GM20000 (cell line): ENCODE measurements around the gene RNU6-1.

Source experiments
- DNase-seq: peaks from one replicate; pipeline ENCODE4 v3.0.0; 2012; ENCODE audit warnings: low spot score
- TF ChIP-seq, protein P1 (sequence below): IDR thresholded peaks from 2 replicates; pipeline ENCODE4 v1.5.1; 2012; ENCODE audit warnings: mild to moderate bottlenecking, control low read depth; ENCODE audit errors: extremely low read depth, missing control alignments

Gene RNU6-1

DNA sequence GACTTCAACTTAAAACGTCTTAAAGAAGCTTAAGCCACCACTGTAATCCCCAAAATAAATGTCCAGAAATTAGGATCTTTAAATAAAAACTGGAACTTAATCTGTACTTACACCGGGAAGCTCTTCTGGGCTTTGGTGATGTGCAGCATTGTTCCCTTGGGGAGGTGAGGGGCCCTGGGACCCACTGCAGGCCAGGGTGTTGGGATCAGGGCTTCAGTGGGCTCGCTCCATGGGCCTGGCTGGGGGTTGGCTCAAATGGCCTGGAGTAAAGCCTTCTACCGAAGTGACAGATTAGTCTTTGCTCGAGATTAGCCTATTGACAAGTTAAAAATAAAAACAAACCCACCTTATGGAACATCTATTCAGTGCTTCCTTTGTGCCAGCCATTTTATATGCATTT lies 6.1 kb upstream of the RNU6-1 start:
- TF ChIP-seq, protein P1, sequence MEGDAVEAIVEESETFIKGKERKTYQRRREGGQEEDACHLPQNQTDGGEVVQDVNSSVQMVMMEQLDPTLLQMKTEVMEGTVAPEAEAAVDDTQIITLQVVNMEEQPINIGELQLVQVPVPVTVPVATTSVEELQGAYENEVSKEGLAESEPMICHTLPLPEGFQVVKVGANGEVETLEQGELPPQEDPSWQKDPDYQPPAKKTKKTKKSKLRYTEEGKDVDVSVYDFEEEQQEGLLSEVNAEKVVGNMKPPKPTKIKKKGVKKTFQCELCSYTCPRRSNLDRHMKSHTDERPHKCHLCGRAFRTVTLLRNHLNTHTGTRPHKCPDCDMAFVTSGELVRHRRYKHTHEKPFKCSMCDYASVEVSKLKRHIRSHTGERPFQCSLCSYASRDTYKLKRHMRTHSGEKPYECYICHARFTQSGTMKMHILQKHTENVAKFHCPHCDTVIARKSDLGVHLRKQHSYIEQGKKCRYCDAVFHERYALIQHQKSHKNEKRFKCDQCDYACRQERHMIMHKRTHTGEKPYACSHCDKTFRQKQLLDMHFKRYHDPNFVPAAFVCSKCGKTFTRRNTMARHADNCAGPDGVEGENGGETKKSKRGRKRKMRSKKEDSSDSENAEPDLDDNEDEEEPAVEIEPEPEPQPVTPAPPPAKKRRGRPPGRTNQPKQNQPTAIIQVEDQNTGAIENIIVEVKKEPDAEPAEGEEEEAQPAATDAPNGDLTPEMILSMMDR, result no peak
- DNase-seq, result no peak

DNA sequence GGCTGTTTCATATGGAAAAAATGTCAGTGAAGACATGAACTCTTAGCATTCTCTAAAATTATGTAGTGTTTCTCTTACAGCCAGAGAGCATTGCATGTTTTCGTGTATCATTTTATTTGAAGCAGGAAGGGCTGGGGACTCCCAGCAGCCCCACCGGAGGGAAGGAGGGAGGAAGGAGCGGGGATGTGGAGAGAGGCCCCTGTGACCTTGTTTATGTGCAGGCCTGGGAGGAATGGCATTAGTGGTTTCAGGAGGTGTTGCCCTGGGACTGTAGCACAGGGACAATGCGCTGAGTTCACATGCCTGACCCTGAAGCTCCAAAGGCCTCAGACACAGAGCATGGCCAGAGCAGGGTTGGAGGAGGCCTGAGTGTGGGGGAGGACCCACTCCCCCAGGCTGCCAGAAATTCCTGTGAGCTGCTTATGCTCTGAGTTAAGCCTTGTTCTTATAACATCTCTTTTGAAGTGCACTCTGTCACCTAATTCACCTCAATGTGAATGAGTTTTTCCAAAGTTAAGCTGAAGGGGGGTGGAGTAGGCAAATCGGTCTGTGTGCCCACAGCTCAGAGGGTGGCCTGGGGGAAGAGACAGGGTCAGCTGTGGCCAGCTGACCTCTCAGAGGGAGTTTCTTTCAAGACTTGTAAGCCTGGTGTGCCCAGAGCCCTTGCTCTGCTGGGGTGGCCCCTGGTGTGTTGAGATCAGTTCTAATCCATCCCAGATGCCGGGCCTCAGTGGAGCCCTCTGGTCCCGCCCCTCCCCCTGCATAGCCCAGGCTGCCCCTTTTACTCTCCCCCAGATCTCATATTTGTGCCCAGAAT lies 3.9 kb upstream of the RNU6-1 start:
- TF ChIP-seq, protein P1, result no peak
- no peak for DNase-seq

DNA sequence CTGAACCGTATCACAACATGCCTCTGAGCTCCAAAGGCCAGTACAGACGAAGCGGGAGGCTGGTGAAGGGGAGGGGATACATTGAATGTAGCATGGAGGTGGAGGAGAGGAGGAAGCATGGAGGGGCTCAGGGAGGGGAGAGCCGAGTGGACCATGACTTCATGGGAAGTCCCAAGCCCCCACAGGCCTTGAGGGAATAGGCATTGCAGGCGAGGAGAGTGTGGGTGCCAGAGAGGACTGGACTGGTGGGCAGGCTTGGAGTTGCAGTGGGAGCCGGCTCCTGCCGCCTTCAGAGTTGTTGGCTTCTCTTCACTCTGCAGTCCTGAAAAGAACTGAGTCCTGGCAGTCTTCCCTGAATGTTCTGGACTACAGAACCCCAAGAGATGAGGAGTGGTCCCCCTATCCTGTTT lies 3.3 kb upstream of the RNU6-1 start:
- no peak for DNase-seq
- TF ChIP-seq, protein P1, result no peak

DNA sequence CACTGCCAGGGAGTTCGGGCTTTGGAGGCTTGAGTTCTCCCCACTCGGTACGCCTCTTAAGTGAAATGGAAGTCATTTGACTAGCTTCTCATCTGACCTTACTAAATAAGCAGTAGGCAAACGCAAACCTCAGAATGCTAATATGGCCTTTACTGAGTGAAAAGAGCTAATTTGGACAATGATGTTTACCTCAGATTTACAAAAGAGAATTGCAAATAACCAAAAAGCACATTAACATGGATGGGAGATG lies 1.6 kb upstream of the RNU6-1 start:
- TF ChIP-seq, protein P1, result no peak
- no peak for DNase-seq

DNA sequence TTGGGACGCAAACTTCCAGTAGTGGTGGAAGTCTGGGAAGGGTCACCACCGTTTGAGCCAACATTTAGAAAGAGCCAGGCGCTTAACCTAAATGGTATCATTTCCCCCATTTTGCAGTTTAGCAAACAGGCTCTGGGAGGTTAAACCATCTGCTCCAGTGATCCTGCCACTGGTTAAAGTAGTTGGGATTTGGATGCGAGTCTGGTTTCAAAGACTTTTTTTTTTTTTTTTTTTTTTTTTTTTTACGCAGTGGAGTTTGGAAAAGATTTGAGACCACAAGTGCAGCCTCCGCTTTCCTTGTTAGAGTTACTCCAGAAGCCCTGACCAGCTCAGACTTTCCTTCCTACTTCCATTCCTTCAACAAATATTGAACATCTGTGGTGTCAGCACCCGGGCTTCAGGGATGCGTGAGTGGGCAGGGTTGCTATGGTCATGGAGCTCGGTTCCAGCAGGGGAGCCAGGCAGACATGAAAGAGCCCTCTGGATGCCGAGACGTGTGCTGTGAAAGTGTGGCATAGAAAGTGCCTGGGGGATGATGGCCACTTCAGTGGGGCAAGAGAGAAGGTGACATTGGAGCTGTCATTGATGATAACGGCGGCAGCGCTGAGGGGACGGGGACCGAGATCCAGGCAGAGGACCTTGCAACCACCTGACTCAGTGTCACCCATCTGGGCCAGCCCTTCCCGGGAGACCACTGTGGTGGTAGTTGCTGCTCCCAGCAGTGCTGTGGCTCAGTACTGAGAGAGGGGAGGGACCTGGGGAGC lies 1.1 kb upstream of the RNU6-1 start:
- no peak for DNase-seq

DNA sequence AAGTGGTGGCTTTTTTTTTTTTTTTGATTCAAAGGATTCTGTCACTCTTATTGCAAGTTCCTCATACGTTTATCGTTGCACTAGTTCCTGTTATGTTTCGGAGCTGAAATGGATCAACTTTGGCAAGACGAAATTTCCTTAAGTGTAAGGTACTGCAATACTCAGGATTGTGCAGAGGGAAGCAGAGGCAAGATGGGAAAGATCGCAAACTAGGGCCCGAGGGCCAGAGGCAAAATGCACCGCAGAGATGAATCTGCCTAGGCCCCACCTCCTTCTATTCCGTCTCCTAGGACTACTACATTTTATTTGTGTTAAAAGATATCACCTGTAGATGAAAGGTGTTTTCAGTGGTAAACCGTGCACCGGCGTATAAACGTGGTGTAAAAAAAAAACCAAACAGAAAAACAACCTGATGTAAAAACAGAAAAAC lies 331 bp downstream of the RNU6-1 start:
- peak; percentile 59 for DNase-seq
- TF ChIP-seq, protein P1, result no peak

More for the DNA sequence above, 1.1 kb upstream of the RNU6-1 start:
- TF ChIP-seq, protein P1, result no peak

DNA sequence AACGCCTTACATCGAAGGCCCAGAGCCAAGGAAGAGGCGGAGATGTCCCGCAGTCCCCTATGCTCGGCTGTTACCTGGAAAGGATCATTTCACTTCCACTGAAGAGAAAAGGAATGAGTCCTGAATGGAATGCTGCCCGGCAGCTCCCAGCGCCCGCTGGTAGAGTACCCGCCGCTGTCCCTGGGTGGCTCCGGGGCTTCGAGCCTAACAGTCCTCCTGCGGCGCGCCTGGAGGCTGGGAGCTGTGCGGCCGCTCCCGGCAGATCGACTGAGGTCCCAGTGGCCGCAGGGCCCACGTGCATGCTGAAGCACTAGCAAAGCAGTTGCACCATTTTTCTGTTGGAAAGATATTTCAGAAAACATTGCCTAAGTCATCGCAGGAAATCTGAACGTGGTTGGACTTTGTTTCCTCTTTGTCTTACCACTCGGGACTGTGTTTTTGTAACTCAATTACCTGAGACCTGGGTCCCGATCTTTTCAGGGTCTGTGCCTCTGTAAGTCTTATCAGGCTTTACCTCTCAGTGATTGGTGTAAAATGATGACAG lies 984 bp downstream of the RNU6-1 start:
- DNase-seq, result no peak
- TF ChIP-seq, protein P1, result no peak
